ENCODE data around the gene TXLNB. TPM values are rescaled to one million over a fixed set of nuclear protein-coding genes. Genes with fewer than 3 reads are reported as not detected.
A peak's percentile ranks its signal among the peaks of the same experiment; 100 is the strongest.

Gene TXLNB
- total RNA-seq (100 to 1,000 TPM in 6 of 9 donors, 10 to 100 TPM in 3; 80.6 to 170 (median 138) TPM), polyA plus RNA-seq (10 to 100 TPM; 10.1 to 40.4 TPM)
- long read RNA-seq, donor 1, full-length matches to known transcripts: 37 of 160 reads
- long read RNA-seq, donor 1, partial matches to known transcripts: 119 of 160 reads
- long read RNA-seq, donor 1, other reads (novel, unspliced or antisense): 4 of 160 reads
- long read RNA-seq, donor 2, full-length matches to known transcripts: 34 of 220 reads
- long read RNA-seq, donor 2, partial matches to known transcripts: 141 of 220 reads
- long read RNA-seq, donor 2, other reads (novel, unspliced or antisense): 45 of 220 reads
- long read RNA-seq, donor 3, full-length matches to known transcripts: 25 of 81 reads
- long read RNA-seq, donor 3, partial matches to known transcripts: 55 of 81 reads
- long read RNA-seq, donor 3, other reads (novel, unspliced or antisense): 1 of 81 reads

DNA sequence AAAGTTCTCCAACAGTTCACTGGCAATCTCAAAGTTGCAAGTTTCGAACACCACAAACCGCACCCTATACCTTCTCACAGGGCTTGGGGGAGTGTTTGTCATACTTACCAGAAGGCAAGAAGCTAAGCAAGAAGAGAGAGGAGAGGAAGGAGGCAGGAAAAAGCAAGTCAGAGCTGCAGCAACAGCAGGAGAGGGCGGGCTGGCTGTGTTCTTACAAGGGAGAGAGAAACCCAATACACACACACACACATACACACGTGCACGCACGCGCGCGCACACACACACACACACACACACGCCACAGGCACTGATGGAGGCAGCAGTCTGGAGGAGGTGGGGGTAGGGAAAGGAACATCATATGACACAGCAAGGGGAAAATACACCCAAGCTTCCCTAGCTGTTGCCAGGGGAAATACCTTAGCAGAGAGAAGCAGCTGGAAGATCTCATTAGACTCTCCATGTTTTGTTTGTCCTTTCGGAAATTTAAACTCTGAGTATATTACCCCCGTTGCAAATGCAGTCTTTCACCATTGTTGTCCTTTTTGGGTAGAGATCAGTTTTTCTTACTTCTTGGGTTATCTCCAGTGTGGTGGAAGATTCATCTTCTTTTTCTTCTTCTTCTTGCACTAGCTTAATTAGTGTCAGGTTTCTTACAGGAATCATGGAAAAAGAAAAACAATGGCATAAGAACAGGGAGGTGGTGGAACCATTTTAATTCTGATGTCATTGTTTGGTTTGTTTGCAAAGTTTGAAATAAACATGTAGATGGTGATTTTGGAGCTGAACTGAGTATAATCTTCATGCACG lies at the start of gene TXLNB:
TXLNB (minus strand) TSS at position 186 of the 807 bp plus-strand sequence. CDS start 3,099 bp downstream, outside the sequence.
- peaks cover 3 to 57% (median 27%) of the 10 kb centered on the region in 12 donors for H3K4me1 ChIP-seq
- 3 to 7% (median 5%) methylated on average over 13 of the region's 13 CpGs for WGBS, 4 donors
- TF ChIP-seq, protein P1, sequence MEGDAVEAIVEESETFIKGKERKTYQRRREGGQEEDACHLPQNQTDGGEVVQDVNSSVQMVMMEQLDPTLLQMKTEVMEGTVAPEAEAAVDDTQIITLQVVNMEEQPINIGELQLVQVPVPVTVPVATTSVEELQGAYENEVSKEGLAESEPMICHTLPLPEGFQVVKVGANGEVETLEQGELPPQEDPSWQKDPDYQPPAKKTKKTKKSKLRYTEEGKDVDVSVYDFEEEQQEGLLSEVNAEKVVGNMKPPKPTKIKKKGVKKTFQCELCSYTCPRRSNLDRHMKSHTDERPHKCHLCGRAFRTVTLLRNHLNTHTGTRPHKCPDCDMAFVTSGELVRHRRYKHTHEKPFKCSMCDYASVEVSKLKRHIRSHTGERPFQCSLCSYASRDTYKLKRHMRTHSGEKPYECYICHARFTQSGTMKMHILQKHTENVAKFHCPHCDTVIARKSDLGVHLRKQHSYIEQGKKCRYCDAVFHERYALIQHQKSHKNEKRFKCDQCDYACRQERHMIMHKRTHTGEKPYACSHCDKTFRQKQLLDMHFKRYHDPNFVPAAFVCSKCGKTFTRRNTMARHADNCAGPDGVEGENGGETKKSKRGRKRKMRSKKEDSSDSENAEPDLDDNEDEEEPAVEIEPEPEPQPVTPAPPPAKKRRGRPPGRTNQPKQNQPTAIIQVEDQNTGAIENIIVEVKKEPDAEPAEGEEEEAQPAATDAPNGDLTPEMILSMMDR (IDR thresholded peaks at IDR 0.05): peak in 3 of 12 donors; percentile 9 to 30 (median 19)
- no peak for TF ChIP-seq POLR2A (IDR thresholded peaks at IDR 0.05)

DNA sequence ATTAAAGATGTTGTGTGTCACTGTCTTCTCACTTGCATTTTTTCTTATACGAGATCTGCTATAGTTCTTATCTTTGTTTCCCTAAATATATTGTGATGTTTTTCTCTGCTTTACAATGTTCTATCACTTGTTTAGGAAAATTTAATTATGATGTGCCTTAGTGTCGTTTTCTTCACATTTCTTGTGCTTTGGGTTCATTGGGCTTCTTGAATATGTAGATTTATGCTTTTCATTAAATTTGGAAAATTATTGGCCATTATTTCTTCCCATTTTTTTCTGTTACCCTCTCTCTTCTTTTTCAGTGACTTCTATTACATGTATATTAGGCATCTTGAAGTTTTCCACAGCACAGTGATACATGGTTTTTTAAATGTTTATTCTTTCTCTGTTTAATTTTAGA lies 49.3 kb upstream of the TXLNB start:
- TF ChIP-seq, protein P1 (IDR thresholded peaks at IDR 0.05): no peak
- Histone ChIP-seq H3K36me3 (no peaks in the 10 kb centered on the region), H3K27ac (no peak overlapping the region), H3K4me3 (no peak overlapping the region), H3K27me3 (no peaks in the 10 kb centered on the region), H3K4me1 (peaks cover 0 to 44% (median 6%) of the 10 kb centered on the region in 12 donors), H3K9me3 (peaks cover 0 to 6% (median 0%) of the 10 kb centered on the region in 12 donors)
- WGBS, 4 donors: 93 to 94% (median 94%) methylated on average over 2 of the region's 2 CpGs
- no peak for DNase-seq
- ATAC-seq: no peak
- intact Hi-C loops (cut with DNase I): no loop called here

More for the DNA sequence above, at the start of gene TXLNB:
- Histone ChIP-seq H3K36me3 (peaks cover 0 to 14% (median 0%) of the 10 kb centered on the region in 9 donors), H3K27me3 (no peaks in the 10 kb centered on the region), H3K9me3 (no peaks in the 10 kb centered on the region), H3K27ac (peak within 1 kb of the TSS; percentile 78 to 94 (median 88)), H3K4me3 (peak within 1 kb of the TSS; percentile 16 to 62 (median 47))
- intact Hi-C loops (cut with DNase I): loop anchor here in 5 of 10 donors (1.0 to 5.0 kb wide), 6 partner anchors 13 to 155 kb away; partner anchors contain the start of gene HECA (in 2 of the 5)
- DNase-seq (peak; percentile 62 to 88 (median 80)), ATAC-seq (peak; percentile 80 to 89 (median 84))

DNA sequence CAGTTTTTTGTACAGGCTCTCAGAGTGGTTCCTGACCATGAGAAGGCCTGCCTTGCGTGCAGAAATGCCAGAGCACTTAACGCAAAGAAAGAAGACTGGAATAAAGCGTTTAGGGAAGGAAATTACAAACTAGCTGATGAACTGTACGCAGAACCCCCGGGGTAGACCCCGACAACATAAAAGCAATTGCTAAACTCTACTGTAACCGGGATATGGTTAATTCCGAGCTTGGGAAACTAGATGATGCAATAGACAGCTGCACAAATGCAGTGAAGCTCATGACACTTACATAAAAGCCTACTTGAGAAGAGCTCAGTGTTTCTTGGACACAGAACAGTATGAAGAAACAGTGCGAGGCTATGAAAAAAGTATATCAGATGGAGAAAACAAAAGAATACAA lies 47.0 kb upstream of the TXLNB start:
- H3K4me1 ChIP-seq: peaks cover 0 to 63% (median 7%) of the 10 kb centered on the region in 12 donors
- ATAC-seq (peak; percentile 60 to 84 (median 84)), DNase-seq (no peak)
- H3K4me3 ChIP-seq: no peak overlapping the region
- peak overlapping the region in 6 of 12 donors; percentile 37 to 76 (median 56) for H3K27ac ChIP-seq
- intact Hi-C loops (cut with DNase I): loop anchor here in 2 of 10 donors (5.0 kb wide), 2 partner anchors 41 to 86 kb away; no protein-coding TSS in a partner anchor
- H3K9me3 ChIP-seq: peaks cover 0 to 6% (median 0%) of the 10 kb centered on the region in 12 donors
- H3K36me3 ChIP-seq: no peaks in the 10 kb centered on the region
- no peak for TF ChIP-seq POLR2A (IDR thresholded peaks at IDR 0.05)
- TF ChIP-seq, protein P1 (IDR thresholded peaks at IDR 0.05): no peak
- 66 to 90% (median 85%) methylated on average over 9 of the region's 9 CpGs for WGBS, 4 donors
- H3K27me3 ChIP-seq: no peaks in the 10 kb centered on the region
